Measurements from ENCODE around the gene CLPSL2.
"Not testable (repeated sequence)": the region's sequence is repeated elsewhere in the genome, so short reads cannot be mapped to it uniquely, and the experiment has no call there.

Gene CLPSL2

GRCh38 chr6:35734319-35734718 lies 42.1 kb upstream of the CLPSL2 start:
- H3K36me3 ChIP-seq (ENCODE audit: control insufficient read depth, insufficient read depth, low read length); H3K4me3 ChIP-seq (ENCODE audit: low read depth, low read length); H3K9ac ChIP-seq (ENCODE audit: low read depth, low read length); H3K9me3 ChIP-seq (ENCODE audit: control insufficient read depth, insufficient read depth, low read length); H3K27ac ChIP-seq (ENCODE audit: low read depth, low read length); H3K27me3 ChIP-seq (ENCODE audit: control insufficient read depth, insufficient read depth, low read length): not testable (repeated sequence)
- peaks cover 36% of the 10 kb centered on the region for H3K4me1 ChIP-seq (ENCODE audit: control insufficient read depth, insufficient read depth, low read length)

DNA sequence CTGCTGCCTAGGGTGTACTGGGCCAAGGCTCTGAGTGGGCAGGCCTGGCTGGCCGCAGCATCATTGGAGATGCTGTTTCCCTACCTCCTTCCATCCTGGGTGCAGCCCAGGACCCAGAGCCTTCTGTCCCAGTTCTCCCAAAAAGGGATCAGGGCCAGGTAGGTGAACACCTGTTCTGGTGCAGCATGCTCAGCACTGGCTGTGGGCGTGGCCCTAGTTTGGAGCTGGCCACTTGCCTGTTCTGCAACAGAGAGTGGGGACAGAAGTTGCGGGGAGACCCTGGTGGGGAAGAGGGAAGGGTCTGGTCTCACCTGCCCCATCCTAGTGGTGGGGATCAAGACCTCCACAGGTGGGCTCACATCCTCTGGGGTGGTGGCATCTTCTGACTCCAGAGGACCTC lies 40.9 kb upstream of the CLPSL2 start:
- H3K9ac ChIP-seq (ENCODE audit: low read depth, low read length) = no peak overlapping the region

GRCh38 chr6:35736253-35736894 lies 40.0 kb upstream of the CLPSL2 start:
- Histone ChIP-seq H3K9ac (ENCODE audit: low read depth, low read length) (no peak overlapping the region), H3K4me1 (ENCODE audit: control insufficient read depth, insufficient read depth, low read length) (peaks cover 47% of the 10 kb centered on the region), H3K9me3 (ENCODE audit: control insufficient read depth, insufficient read depth, low read length) (no peaks in the 10 kb centered on the region), H3K4me3 (ENCODE audit: low read depth, low read length) (no peak overlapping the region), H3K27ac (ENCODE audit: low read depth, low read length) (no peak overlapping the region), H3K36me3 (ENCODE audit: control insufficient read depth, insufficient read depth, low read length) (no peaks in the 10 kb centered on the region), H3K27me3 (ENCODE audit: control insufficient read depth, insufficient read depth, low read length) (no peaks in the 10 kb centered on the region)

More for the DNA sequence above, 40.9 kb upstream of the CLPSL2 start:
- Histone ChIP-seq H3K27ac (ENCODE audit: low read depth, low read length) (no peak overlapping the region), H3K4me3 (ENCODE audit: low read depth, low read length) (no peak overlapping the region), H3K4me1 (ENCODE audit: control insufficient read depth, insufficient read depth, low read length) (peaks cover 45% of the 10 kb centered on the region), H3K36me3 (ENCODE audit: control insufficient read depth, insufficient read depth, low read length) (no peaks in the 10 kb centered on the region), H3K9me3 (ENCODE audit: control insufficient read depth, insufficient read depth, low read length) (no peaks in the 10 kb centered on the region), H3K27me3 (ENCODE audit: control insufficient read depth, insufficient read depth, low read length) (no peaks in the 10 kb centered on the region)

GRCh38 chr6:35736982-35737412 lies 39.4 kb upstream of the CLPSL2 start, which contains the start of gene ARMC12:
Gene ARMC12, plus strand, starts transcription at chr6:35737032. Its CDS starts 77 bp downstream, at chr6:35737109.
- peaks cover 47% of the 10 kb centered on the region for H3K4me1 ChIP-seq (ENCODE audit: control insufficient read depth, insufficient read depth, low read length)
- no peaks in the 10 kb centered on the region for H3K36me3 ChIP-seq (ENCODE audit: control insufficient read depth, insufficient read depth, low read length)
- H3K9me3 ChIP-seq (ENCODE audit: control insufficient read depth, insufficient read depth, low read length) = no peaks in the 10 kb centered on the region
- H3K9ac ChIP-seq (ENCODE audit: low read depth, low read length) = no peak within 1 kb of the TSS
- no peak within 1 kb of the TSS for H3K27ac ChIP-seq (ENCODE audit: low read depth, low read length)
- no peaks in the 10 kb centered on the region for H3K27me3 ChIP-seq (ENCODE audit: control insufficient read depth, insufficient read depth, low read length)
- H3K4me3 ChIP-seq (ENCODE audit: low read depth, low read length) = no peak within 1 kb of the TSS

DNA sequence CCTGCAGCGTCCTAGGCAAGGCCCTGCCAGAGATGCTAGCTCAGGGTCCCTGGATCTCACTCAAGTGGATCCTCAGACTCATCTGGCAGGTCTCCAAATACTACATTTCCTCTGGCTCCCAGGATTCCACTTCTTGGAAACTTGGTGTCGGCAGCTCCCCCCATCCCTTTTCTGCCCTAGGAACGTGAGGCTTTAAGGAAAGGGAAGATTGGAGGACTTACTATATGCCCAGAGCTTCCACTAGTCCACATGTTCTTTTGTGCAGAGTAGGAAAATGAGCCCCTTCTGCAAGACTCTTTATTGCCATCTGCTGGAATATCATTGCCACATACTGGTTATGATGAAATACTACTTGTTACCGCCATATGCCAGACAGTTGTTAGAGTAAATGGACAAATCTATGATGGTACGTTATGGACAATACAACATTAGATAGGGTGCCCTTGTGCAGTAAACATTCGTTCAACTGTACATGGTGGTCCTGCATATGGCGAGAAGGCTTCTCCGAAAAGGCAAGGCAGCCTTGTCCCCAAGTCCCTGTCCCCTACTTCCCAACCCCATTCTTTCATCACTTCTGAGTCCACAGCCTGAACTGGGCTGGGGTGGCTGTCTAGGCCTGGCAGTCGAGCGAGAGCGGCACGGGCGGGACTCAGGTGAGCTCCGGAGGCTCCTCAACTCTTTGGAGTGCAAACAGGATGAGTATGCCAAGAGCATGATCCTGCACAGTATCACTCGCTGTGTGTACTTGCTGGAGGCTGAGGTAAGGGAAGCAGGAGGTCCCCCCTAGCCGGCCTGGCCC lies 38.8 kb upstream of the CLPSL2 start:
- Histone ChIP-seq H3K4me1 (ENCODE audit: control insufficient read depth, insufficient read depth, low read length) (peaks cover 44% of the 10 kb centered on the region), H3K27me3 (ENCODE audit: control insufficient read depth, insufficient read depth, low read length) (no peaks in the 10 kb centered on the region), H3K27ac (ENCODE audit: low read depth, low read length) (no peak overlapping the region), H3K36me3 (ENCODE audit: control insufficient read depth, insufficient read depth, low read length) (no peaks in the 10 kb centered on the region), H3K9me3 (ENCODE audit: control insufficient read depth, insufficient read depth, low read length) (no peaks in the 10 kb centered on the region), H3K4me3 (ENCODE audit: low read depth, low read length) (no peak overlapping the region), H3K9ac (ENCODE audit: low read depth, low read length) (no peak overlapping the region)

DNA sequence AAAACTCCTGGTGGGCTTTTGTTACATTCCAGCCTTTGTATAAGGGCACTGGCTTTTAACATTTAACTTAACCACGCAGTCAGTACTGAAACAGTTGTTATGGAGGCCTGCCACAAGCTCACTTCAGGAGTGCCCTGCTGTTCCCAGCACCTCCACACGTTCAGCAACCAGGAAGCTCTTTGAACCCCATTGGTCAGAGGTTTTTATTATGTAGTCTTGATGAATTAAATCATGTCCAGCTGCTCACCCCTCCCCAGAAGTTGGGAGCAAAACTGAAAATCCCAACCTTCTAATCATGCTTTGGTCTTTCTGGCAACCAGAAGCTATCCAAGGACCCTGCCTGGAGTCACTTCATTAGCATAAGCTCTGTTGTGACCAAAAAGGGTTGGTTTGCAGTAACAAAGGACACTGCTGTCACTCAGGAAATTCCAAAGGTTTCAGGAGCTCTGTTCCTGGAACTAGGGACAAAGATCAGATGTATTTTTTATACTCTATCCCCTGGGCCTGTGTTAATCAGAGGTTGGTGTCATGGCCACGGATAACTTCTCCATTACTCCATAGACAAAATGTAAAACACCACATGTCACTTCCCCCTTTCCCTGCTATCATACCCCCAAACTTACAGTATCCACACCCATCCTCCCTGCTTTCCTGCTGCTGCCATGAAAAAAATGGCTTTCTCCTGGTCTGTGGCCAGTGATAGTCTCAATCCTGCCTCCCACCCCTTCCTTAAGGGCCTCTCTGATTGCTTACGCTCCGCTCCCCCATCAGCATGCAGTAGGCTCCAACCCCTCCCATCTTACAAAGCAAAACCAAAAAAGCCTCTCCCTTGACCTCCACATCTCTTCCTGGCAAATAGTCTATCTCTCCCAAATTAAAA lies 36.5 kb upstream of the CLPSL2 start:
- peak overlapping the region; percentile 98 for H3K27ac ChIP-seq (ENCODE audit: low read depth, low read length)
- H3K27me3 ChIP-seq (ENCODE audit: control insufficient read depth, insufficient read depth, low read length) = no peaks in the 10 kb centered on the region
- no peaks in the 10 kb centered on the region for H3K36me3 ChIP-seq (ENCODE audit: control insufficient read depth, insufficient read depth, low read length)
- peak overlapping the region; percentile 36 for H3K4me3 ChIP-seq (ENCODE audit: low read depth, low read length)
- H3K9me3 ChIP-seq (ENCODE audit: control insufficient read depth, insufficient read depth, low read length) = no peaks in the 10 kb centered on the region
- H3K9ac ChIP-seq (ENCODE audit: low read depth, low read length) = peak overlapping the region; percentile 61
- H3K4me1 ChIP-seq (ENCODE audit: control insufficient read depth, insufficient read depth, low read length) = peaks cover 43% of the 10 kb centered on the region

DNA sequence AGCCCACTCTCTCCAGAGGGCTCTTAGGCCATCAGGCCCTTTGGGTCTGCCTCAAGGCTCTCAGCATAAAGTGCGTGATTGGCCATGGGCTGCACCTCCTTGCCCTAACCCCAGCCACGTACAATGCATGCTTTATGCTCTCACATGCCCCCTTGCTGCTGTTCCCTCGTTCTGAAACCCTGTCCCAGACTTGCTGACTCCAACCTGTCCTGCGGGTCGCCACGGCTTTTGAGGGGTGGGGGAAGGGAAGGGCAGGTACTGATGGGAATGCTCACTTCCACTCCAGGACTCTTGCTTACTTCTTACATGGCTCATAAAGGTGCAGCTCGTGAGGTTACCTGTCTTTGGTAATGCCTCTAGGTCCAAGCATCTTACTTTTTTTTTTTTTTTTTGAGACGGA lies 33.6 kb upstream of the CLPSL2 start:
- no peak overlapping the region for H3K9ac ChIP-seq (ENCODE audit: low read depth, low read length)
- H3K27me3 ChIP-seq (ENCODE audit: control insufficient read depth, insufficient read depth, low read length) = no peaks in the 10 kb centered on the region
- no peaks in the 10 kb centered on the region for H3K9me3 ChIP-seq (ENCODE audit: control insufficient read depth, insufficient read depth, low read length)
- H3K4me1 ChIP-seq (ENCODE audit: control insufficient read depth, insufficient read depth, low read length) = peaks cover 34% of the 10 kb centered on the region
- H3K36me3 ChIP-seq (ENCODE audit: control insufficient read depth, insufficient read depth, low read length) = no peaks in the 10 kb centered on the region
- H3K4me3 ChIP-seq (ENCODE audit: low read depth, low read length) = no peak overlapping the region
- H3K27ac ChIP-seq (ENCODE audit: low read depth, low read length) = no peak overlapping the region

GRCh38 chr6:35745509-35745908 lies 30.9 kb upstream of the CLPSL2 start:
- no peak overlapping the region for H3K27ac ChIP-seq (ENCODE audit: low read depth, low read length)
- H3K27me3 ChIP-seq (ENCODE audit: control insufficient read depth, insufficient read depth, low read length) = no peaks in the 10 kb centered on the region
- H3K9ac ChIP-seq (ENCODE audit: low read depth, low read length) = no peak overlapping the region
- no peak overlapping the region for H3K4me3 ChIP-seq (ENCODE audit: low read depth, low read length)
- peaks cover 13% of the 10 kb centered on the region for H3K4me1 ChIP-seq (ENCODE audit: control insufficient read depth, insufficient read depth, low read length)
- H3K9me3 ChIP-seq (ENCODE audit: control insufficient read depth, insufficient read depth, low read length) = no peaks in the 10 kb centered on the region
- H3K36me3 ChIP-seq (ENCODE audit: control insufficient read depth, insufficient read depth, low read length) = no peaks in the 10 kb centered on the region

DNA sequence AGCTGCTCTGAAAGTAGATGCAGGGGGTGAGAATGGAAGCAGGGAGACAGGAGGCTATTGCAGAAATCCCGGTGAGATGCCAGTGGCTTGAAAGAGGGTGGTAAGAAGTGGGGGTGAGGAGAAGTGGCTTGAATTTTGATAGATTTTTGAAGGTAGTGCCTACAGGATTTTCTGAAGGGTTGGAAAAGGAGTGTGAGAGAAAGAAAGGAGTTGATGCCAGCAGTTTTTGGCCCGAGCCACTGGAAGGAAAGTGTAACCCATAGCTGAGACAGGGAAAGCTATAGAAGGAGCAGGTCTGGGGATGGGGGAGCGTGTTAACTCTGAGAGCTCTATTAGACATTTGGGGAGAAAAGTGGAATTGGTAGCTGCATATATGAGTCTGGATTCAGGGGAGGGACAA lies 29.9 kb upstream of the CLPSL2 start:
- Histone ChIP-seq H3K36me3 (ENCODE audit: control insufficient read depth, insufficient read depth, low read length) (no peaks in the 10 kb centered on the region), H3K4me3 (ENCODE audit: low read depth, low read length) (no peak overlapping the region), H3K9me3 (ENCODE audit: control insufficient read depth, insufficient read depth, low read length) (no peaks in the 10 kb centered on the region), H3K27me3 (ENCODE audit: control insufficient read depth, insufficient read depth, low read length) (no peaks in the 10 kb centered on the region), H3K4me1 (ENCODE audit: control insufficient read depth, insufficient read depth, low read length) (peaks cover 6% of the 10 kb centered on the region), H3K27ac (ENCODE audit: low read depth, low read length) (no peak overlapping the region), H3K9ac (ENCODE audit: low read depth, low read length) (no peak overlapping the region)

DNA sequence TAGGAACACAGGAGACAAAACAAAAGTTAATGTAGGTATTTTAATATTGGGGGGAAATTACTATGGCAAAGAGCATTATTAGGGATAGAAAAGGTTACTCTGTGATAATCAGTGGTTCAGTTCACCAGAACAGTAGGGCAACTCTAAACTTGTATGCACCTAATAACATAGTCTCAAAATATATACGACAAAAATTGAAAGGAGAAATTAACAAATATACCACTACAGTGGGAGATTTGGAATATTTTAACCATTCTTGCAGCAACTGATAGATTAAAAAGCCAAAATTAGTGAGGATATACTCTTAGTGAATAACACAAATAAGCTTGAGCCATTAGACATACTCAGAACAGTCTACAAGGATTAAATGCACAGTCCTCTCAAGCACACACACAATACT lies 28.5 kb upstream of the CLPSL2 start:
- Histone ChIP-seq H3K4me3 (ENCODE audit: low read depth, low read length) (no peak overlapping the region), H3K9ac (ENCODE audit: low read depth, low read length) (no peak overlapping the region), H3K4me1 (ENCODE audit: control insufficient read depth, insufficient read depth, low read length) (peaks cover under 1% of the 10 kb centered on the region), H3K9me3 (ENCODE audit: control insufficient read depth, insufficient read depth, low read length) (no peaks in the 10 kb centered on the region), H3K36me3 (ENCODE audit: control insufficient read depth, insufficient read depth, low read length) (no peaks in the 10 kb centered on the region), H3K27me3 (ENCODE audit: control insufficient read depth, insufficient read depth, low read length) (no peaks in the 10 kb centered on the region), H3K27ac (ENCODE audit: low read depth, low read length) (no peak overlapping the region)

Measured in HUES48 (cell line).